SK-N-SH (cell line): Measurements from ENCODE around the gene PARVB.

Experiments used
- ELF1 ChIP-seq: IDR thresholded peaks from 2 replicates; pipeline ENCODE4 v1.4.0; 2012
- MEF2A ChIP-seq: IDR thresholded peaks from 2 replicates; pipeline ENCODE4 v1.4.0; 2012; ENCODE audit warnings: low read depth, borderline replicate concordance
- POLR2AphosphoS5 ChIP-seq: IDR thresholded peaks from 2 replicates; pipeline ENCODE4 v1.6.1; 2012; ENCODE audit warnings: low read depth, low read length
- RFX5 ChIP-seq: IDR thresholded peaks from 2 replicates; pipeline ENCODE4 v1.6.1; 2012; ENCODE audit warnings: mild to moderate bottlenecking, improper control_type of control experiment, low read length
- RXRA ChIP-seq: IDR thresholded peaks from 2 replicates; pipeline ENCODE4 v1.4.0; 2012; ENCODE audit warnings: low read depth, mild to moderate bottlenecking, borderline replicate concordance
- SMC3 ChIP-seq: IDR thresholded peaks from 2 replicates; pipeline ENCODE4 v1.6.1; 2012; ENCODE audit warnings: low read depth, low read length, improper control_type of control experiment
- YY1 ChIP-seq: IDR thresholded peaks from 2 replicates; pipeline ENCODE4 v1.4.0; 2012; ENCODE audit warnings: low read depth, mild to moderate bottlenecking
- TF ChIP-seq, protein P1 (sequence below): fragments of 200-600 bp; sonication (generic); IDR thresholded peaks from 2 replicates; pipeline ENCODE4 v1.6.1; 2017; ENCODE audit warnings: antibody characterized with exemption, mild to moderate bottlenecking, moderate library complexity

DNA sequence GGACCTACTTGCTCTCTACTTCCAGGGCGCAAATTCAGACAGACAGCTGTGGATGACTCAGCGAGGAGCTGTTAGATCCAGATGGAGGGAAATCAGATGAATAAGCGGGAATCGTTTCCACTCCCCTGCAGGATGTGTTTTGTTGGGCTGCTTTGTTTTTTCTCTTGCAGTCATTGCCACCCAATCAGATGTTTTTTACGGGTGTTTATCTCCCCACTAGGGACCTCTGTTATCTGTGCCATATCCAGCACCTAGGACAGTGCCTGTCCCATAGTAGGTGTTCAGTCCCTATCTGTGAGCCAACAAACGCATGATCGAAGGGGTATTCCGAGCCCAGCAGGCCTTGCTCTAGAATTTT is 105.5 kb downstream of the PARVB start:
- TF ChIP-seq RFX5 (no peak), YY1 (no peak), POLR2AphosphoS5 (no peak), SMC3 (no peak), RXRA (no peak), ELF1 (no peak), MEF2A (no peak)
- TF ChIP-seq, protein P1, sequence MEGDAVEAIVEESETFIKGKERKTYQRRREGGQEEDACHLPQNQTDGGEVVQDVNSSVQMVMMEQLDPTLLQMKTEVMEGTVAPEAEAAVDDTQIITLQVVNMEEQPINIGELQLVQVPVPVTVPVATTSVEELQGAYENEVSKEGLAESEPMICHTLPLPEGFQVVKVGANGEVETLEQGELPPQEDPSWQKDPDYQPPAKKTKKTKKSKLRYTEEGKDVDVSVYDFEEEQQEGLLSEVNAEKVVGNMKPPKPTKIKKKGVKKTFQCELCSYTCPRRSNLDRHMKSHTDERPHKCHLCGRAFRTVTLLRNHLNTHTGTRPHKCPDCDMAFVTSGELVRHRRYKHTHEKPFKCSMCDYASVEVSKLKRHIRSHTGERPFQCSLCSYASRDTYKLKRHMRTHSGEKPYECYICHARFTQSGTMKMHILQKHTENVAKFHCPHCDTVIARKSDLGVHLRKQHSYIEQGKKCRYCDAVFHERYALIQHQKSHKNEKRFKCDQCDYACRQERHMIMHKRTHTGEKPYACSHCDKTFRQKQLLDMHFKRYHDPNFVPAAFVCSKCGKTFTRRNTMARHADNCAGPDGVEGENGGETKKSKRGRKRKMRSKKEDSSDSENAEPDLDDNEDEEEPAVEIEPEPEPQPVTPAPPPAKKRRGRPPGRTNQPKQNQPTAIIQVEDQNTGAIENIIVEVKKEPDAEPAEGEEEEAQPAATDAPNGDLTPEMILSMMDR: no peak
